HepG2 (cell line): Measurements from ENCODE around the gene BNIP1. TPM values are rescaled to one million over a fixed set of nuclear protein-coding genes. Genes with fewer than 3 reads are reported as not detected.

Experiments used
- ATAC-seq: fragments of 200-7000 bp; cut with Tn5 transposase; 3 replicates; pipeline ENCODE4 v1.9.1; 2020; ENCODE audit warnings: mild to moderate bottlenecking, moderate library complexity
- BruUV-seq: library from RNA; stranded (reverse); fragments of 400-500 nt; replicated peaks from 2 replicates; lab custom pipeline; 2021; lab: Mats Ljungman, UMichigan
- CTCF ChIA-PET: fragments of 300-600 bp; formaldehyde crosslinking; extraction: SDS; loops from one replicate; lab custom pipeline; 2021; ENCODE audit warnings: low total read pairs, inconsistent platforms, low intra/inter-chr PET ratio; lab: Yijun Ruan, JAX
- POLR2A ChIA-PET: fragments of 350-600 bp; sonication (Branson Sonifier 250); formaldehyde crosslinking; loops from one replicate; lab custom pipeline; 2020; ENCODE audit warnings: antibody characterized with exemption, inconsistent platforms; lab: Yijun Ruan, JAX
- DNase-seq: peaks from one replicate; pipeline ENCODE4 v3.0.0-alpha.2; 2015; ENCODE audit warnings: low spot score
- FAIRE-seq: peaks from 3 replicates; lab custom pipeline; 2011; peaks lifted over from hg19 to GRCh38; lab: Jason Lieb, UNC
- H2AFZ ChIP-seq: one replicate; pipeline ENCODE4 v1.6.1; 2011; ENCODE audit warnings: low read length, inconsistent platforms
- H3K27ac ChIP-seq: fragments of 300-600 bp; 3 replicates; pipeline ENCODE4 v1.8.0; 2011; ENCODE audit warnings: mixed run types, mild to moderate bottlenecking, mixed read lengths, low read length, inconsistent platforms; ENCODE audit not compliant: insufficient read depth; ENCODE audit errors: extremely low read length
- H3K27me3 ChIP-seq, 2 experiments: fragments of 200-600 bp in 1 of 2; 2 replicates in 1 of 2; 3 replicates in 1 of 2; pipeline versions ENCODE4 v1.6.0 to v1.8.0; 2011; ENCODE audit warnings: low read length in 2 of 2, mild to moderate bottlenecking in 2 of 2, moderate library complexity in 2 of 2, inconsistent platforms in 1 of 2; ENCODE audit not compliant: insufficient read depth in 2 of 2, control insufficient read depth in 1 of 2
- H3K36me3 ChIP-seq, 2 experiments: fragments of 200-600 bp in 1 of 2; replicated peaks in 1 of 2; 2 replicates in 1 of 2; 3 replicates in 1 of 2; pipeline versions ENCODE4 v1.5.1 to v1.8.0; 2011; ENCODE audit warnings: low read length in 2 of 2, inconsistent platforms in 1 of 2; ENCODE audit not compliant: insufficient read depth in 2 of 2, control insufficient read depth in 1 of 2
- H3K4me1 ChIP-seq: 2 replicates; pipeline ENCODE4 v1.5.1; 2012; ENCODE audit warnings: low read length, inconsistent platforms; ENCODE audit not compliant: insufficient read depth
- H3K4me2 ChIP-seq: 2 replicates; pipeline ENCODE4 v1.6.0; 2011; ENCODE audit warnings: low read depth, low read length, inconsistent platforms
- H3K4me3 ChIP-seq, 3 experiments: fragments of 200-600 bp in 1 of 3; sonication (generic), shearing (Covaris generic) in 1 of 3; replicated peaks in 1 of 3; 2 replicates each; pipeline ENCODE4 v1.5.1; 2011 to 2016; ENCODE audit warnings: low read length in 3 of 3, inconsistent platforms in 2 of 3, low read depth in 2 of 3, mild to moderate bottlenecking in 2 of 3, control low read depth in 1 of 3, mixed read lengths in 1 of 3; ENCODE audit not compliant: insufficient read depth in 1 of 3
- H3K79me2 ChIP-seq: one replicate; pipeline ENCODE4 v1.6.1; 2011; ENCODE audit warnings: low read length, inconsistent platforms; ENCODE audit not compliant: insufficient read depth
- H3K9ac ChIP-seq: 2 replicates; pipeline ENCODE4 v1.6.0; 2011; ENCODE audit warnings: mild to moderate bottlenecking, low read depth, low read length, inconsistent platforms; ENCODE audit not compliant: insufficient read depth
- H3K9me3 ChIP-seq: 2 replicates; pipeline ENCODE4 v1.5.1; 2012; ENCODE audit warnings: mild to moderate bottlenecking, low read length
- H4K20me1 ChIP-seq: 2 replicates; pipeline ENCODE4 v1.6.0; 2011; ENCODE audit warnings: inconsistent platforms, mild to moderate bottlenecking, low read length, moderate library complexity; ENCODE audit not compliant: insufficient read depth
- ARID5B ChIP-seq: IDR thresholded peaks from 2 replicates; pipeline ENCODE4 v1.4.0; 2020; ENCODE audit warnings: mild to moderate bottlenecking, missing genetic modification reagents
- MAFF ChIP-seq: IDR thresholded peaks from 2 replicates; pipeline ENCODE4 v1.6.1; 2011; ENCODE audit warnings: low read depth, low read length, improper control_type of control experiment
- MAFK ChIP-seq, 2 experiments: IDR thresholded peaks in 1 of 2; conservative IDR thresholded peaks in 1 of 2; 2 replicates each; pipeline ENCODE4 v1.6.1; 2011; ENCODE audit warnings: improper control_type of control experiment in 2 of 2, low read length in 2 of 2
- SMYD3 ChIP-seq: sonication (generic); formaldehyde crosslinking; IDR thresholded peaks from 2 replicates; pipeline ENCODE4 v1.8.1; 2023; ENCODE audit warnings: mild to moderate bottlenecking, missing genetic modification reagents
- ZNF264 ChIP-seq: sonication (generic); formaldehyde crosslinking; IDR thresholded peaks from 2 replicates; pipeline ENCODE4 v1.4.0; 2020; ENCODE audit warnings: missing genetic modification reagents
- ZNF33A ChIP-seq: sonication (generic); formaldehyde crosslinking; IDR thresholded peaks from 2 replicates; pipeline ENCODE4 v1.5.1; 2020; ENCODE audit warnings: missing genetic modification reagents, mild to moderate bottlenecking, moderate library complexity, borderline replicate concordance
- ZNF563 ChIP-seq: sonication (generic); formaldehyde crosslinking; IDR thresholded peaks from 2 replicates; pipeline ENCODE4 v1.8.0; 2022; ENCODE audit warnings: mild to moderate bottlenecking, moderate library complexity, missing genetic modification reagents
- ZNF607 ChIP-seq: sonication (generic); formaldehyde crosslinking; IDR thresholded peaks from 2 replicates; pipeline ENCODE4 v1.5.1; 2020; ENCODE audit warnings: missing genetic modification reagents, mild to moderate bottlenecking, borderline replicate concordance
- WGBS: methylation state at CpG from one replicate; pipeline ENCODE4 v1.1.6; 2017; ENCODE audit warnings: low lambda C conversion rate; 5-methylcytosine and 5-hydroxymethylcytosine counted together
- in situ Hi-C: cut with HindIII; loops from 2 replicates; pipeline ENCODE4 v1.10.0; 2017; ENCODE audit warnings: low pct_unique_long_range_greater_than_20kb; ENCODE audit not compliant: extremely low pct_ligation_motif_present
- intact Hi-C: fragments of 100-400 bp; cut with micrococcal nuclease; formaldehyde crosslinking; loops from one replicate; pipeline ENCODE4 v1.10.0; 2022; ENCODE audit not compliant: unreplicated experiment
- polyA plus RNA-seq, 8 experiments: library from polyadenylated mRNA; depleted of rRNA in 3 of 8; stranded (reverse) in 7 of 8; unstranded in 1 of 8; fragments of >200 nt; fragmentation: Illumina TruSeq in 4 of 8; extraction: Trizol in 4 of 8; gene quantifications; 2 replicates each; pipeline versions ENCODE4 v1.2.1 to v1.2.3, GENCODE V29; 2011 to 2016; ENCODE audit warnings: low read depth in 4 of 8, missing spikeins in 1 of 8, mixed read lengths in 1 of 8; ENCODE audit not compliant: insufficient read depth in 1 of 8
- total RNA-seq, 5 experiments: library from RNA; depleted of rRNA; stranded (reverse); fragments of >200 nt; fragmentation: Illumina TruSeq; extraction: Trizol; gene quantifications; 2 replicates each; pipeline ENCODE4 v1.2.3, GENCODE V29; 2016; ENCODE audit warnings: low read depth in 1 of 5
- TF ChIP-seq, protein P1 (sequence below): sonication (generic); formaldehyde crosslinking; IDR thresholded peaks from 2 replicates; pipeline ENCODE4 v1.4.0; 2020; ENCODE audit warnings: missing genetic modification reagents
- TF ChIP-seq, protein P2 (sequence below): IDR thresholded peaks from 2 replicates; pipeline ENCODE4 v1.6.1; 2016; ENCODE audit warnings: mild to moderate bottlenecking, missing biosample characterization, missing genetic modification reagents
- TF ChIP-seq, protein P3 (sequence below): sonication (generic); formaldehyde crosslinking; IDR thresholded peaks from 2 replicates; pipeline ENCODE4 v1.5.1; 2020; ENCODE audit warnings: missing genetic modification reagents, mild to moderate bottlenecking, borderline replicate concordance

BNIP1 gene
- total and polyA plus RNA-seq, 2 of the 13 experiments (the other 11 are each of a cell fraction or from before 2014, with no cell fraction given), result 13.2 to 16.9 TPM

GRCh38 chr5:173152547-173152946, 8.2 kb downstream of the BNIP1 start:
- ChIA-PET POLR2A (no interaction called here), CTCF (no interaction called here)
- no peak for ATAC-seq
- no peak for TF ChIP-seq ZNF33A (CRISPR knock-in tag)
- peak; percentile 50 to 77; a peak in 3 of 4 replicates for TF ChIP-seq MAFK (conservative IDR thresholded peaks at IDR 0.05 in 1 of 2, IDR thresholded peaks at IDR 0.05 in 1 of 2; ENCODE audit: low read length in 2 of 2)
- TF ChIP-seq MAFF, result peak; percentile 74
- no peak overlapping the region for H3K9ac ChIP-seq
- WGBS, result 98% methylated on average over 5 of the region's 5 CpGs
- BruUV-seq, result no TSS peak
- no peak for DNase-seq
- no peak for FAIRE-seq
- no peak overlapping the region for H2AFZ ChIP-seq
- no peaks in the 10 kb centered on the region for H3K27me3 ChIP-seq
- H3K79me2 ChIP-seq, result no peaks in the 10 kb centered on the region
- no peak overlapping the region for H3K4me3 ChIP-seq
- peaks cover 3 to 34% of the 10 kb centered on the region in 2 experiments; a peak in 4 of 5 replicates for H3K36me3 ChIP-seq
- no peaks in the 10 kb centered on the region for H3K9me3 ChIP-seq
- H4K20me1 ChIP-seq, result no peaks in the 10 kb centered on the region
- no peaks in the 10 kb centered on the region for H3K4me1 ChIP-seq
- H3K27ac ChIP-seq, result no peak overlapping the region
- in situ Hi-C loops (no loop called here), intact Hi-C loops (no loop called here)
- H3K4me2 ChIP-seq, result no peak overlapping the region

DNA sequence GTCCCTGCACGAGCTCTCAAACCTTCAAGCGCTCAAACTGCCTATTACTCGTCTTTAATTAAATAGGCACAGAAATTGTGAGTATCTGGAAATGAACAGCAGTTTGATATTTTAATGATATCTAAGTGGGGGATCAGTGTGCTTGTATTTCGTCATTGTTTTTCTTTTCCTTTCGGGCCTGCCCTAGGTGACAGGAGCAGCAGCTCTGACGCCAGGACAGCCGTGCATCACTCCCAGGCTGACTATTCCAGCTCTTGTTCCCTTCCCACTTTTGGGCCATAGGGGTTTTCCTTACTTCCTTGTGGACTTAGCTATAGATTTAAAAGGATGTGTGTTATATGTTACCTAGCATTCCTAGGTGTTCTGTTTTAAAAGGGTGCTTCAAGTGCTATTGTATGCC, 9.5 kb downstream of the BNIP1 start:
- H3K4me1 ChIP-seq, result no peaks in the 10 kb centered on the region
- no peak for FAIRE-seq
- H3K9me3 ChIP-seq, result no peaks in the 10 kb centered on the region
- H3K4me2 ChIP-seq, result no peak overlapping the region
- POLR2A ChIA-PET, result no interaction called here
- H3K9ac ChIP-seq, result no peak overlapping the region
- no peaks in the 10 kb centered on the region for H3K79me2 ChIP-seq
- H2AFZ ChIP-seq, result no peak overlapping the region
- H3K27ac ChIP-seq, result no peak overlapping the region
- intact Hi-C loops, result no loop called here
- H3K36me3 ChIP-seq, result peaks cover 8 to 40% of the 10 kb centered on the region in 2 experiments; a peak in 4 of 5 replicates
- no peaks in the 10 kb centered on the region for H3K27me3 ChIP-seq
- no peak for ATAC-seq
- in situ Hi-C loops, result no loop called here
- CTCF ChIA-PET, result no interaction called here
- H4K20me1 ChIP-seq, result no peaks in the 10 kb centered on the region
- no TSS peak for BruUV-seq
- H3K4me3 ChIP-seq, result no peak overlapping the region
- DNase-seq, result no peak
- 91% methylated on average over 7 of the region's 7 CpGs for WGBS
- TF ChIP-seq, protein P1, sequence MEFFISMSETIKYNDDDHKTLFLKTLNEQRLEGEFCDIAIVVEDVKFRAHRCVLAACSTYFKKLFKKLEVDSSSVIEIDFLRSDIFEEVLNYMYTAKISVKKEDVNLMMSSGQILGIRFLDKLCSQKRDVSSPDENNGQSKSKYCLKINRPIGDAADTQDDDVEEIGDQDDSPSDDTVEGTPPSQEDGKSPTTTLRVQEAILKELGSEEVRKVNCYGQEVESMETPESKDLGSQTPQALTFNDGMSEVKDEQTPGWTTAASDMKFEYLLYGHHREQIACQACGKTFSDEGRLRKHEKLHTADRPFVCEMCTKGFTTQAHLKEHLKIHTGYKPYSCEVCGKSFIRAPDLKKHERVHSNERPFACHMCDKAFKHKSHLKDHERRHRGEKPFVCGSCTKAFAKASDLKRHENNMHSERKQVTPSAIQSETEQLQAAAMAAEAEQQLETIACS (CRISPR knock-in tag), result no peak
- TF ChIP-seq ARID5B (CRISPR knock-in tag) (no peak), ZNF607 (CRISPR knock-in tag) (no peak), SMYD3 (CRISPR knock-in tag) (no peak), ZNF563 (CRISPR knock-in tag) (no peak), ZNF264 (CRISPR knock-in tag) (no peak)
- TF ChIP-seq, protein P2, sequence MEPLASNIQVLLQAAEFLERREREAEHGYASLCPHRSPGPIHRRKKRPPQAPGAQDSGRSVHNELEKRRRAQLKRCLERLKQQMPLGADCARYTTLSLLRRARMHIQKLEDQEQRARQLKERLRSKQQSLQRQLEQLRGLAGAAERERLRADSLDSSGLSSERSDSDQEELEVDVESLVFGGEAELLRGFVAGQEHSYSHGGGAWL (CRISPR knock-in tag), result no peak
- TF ChIP-seq, protein P3, sequence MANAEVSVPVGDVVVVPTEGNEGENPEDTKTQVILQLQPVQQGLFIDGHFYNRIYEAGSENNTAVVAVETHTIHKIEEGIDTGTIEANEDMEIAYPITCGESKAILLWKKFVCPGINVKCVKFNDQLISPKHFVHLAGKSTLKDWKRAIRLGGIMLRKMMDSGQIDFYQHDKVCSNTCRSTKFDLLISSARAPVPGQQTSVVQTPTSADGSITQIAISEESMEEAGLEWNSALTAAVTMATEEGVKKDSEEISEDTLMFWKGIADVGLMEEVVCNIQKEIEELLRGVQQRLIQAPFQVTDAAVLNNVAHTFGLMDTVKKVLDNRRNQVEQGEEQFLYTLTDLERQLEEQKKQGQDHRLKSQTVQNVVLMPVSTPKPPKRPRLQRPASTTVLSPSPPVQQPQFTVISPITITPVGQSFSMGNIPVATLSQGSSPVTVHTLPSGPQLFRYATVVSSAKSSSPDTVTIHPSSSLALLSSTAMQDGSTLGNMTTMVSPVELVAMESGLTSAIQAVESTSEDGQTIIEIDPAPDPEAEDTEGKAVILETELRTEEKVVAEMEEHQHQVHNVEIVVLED (CRISPR knock-in tag), result no peak
